Keratinocyte (primary cell): ENCODE results near the gene PCARE. TPM values are rescaled to one million over a fixed set of nuclear protein-coding genes. Genes with fewer than 3 reads are reported as not detected.

Source experiments
- DNase-seq: peaks from one replicate; pipeline ENCODE4 v3.0.0-alpha.2; 2011; ENCODE audit warnings: low read depth, missing footprints, low spot score
- FAIRE-seq: peaks from 2 replicates; lab custom pipeline; 2011; peaks lifted over from hg19 to GRCh38; lab: Jason Lieb, UNC
- H2AFZ ChIP-seq: 2 replicates; pipeline ENCODE4 v1.6.0; 2012; ENCODE audit warnings: low read length, control low read depth, inconsistent platforms; ENCODE audit not compliant: control insufficient read depth
- H3K27ac ChIP-seq: 2 replicates; pipeline ENCODE4 v1.5.1; 2011; ENCODE audit warnings: low read length; ENCODE audit not compliant: control insufficient read depth, insufficient read depth
- H3K27me3 ChIP-seq: 3 replicates; pipeline ENCODE4 v1.6.0; 2011; ENCODE audit warnings: low read length; ENCODE audit not compliant: control insufficient read depth, insufficient read depth; ENCODE audit errors: extremely low read depth
- H3K36me3 ChIP-seq, 2 experiments: 2 replicates in 1 of 2; 3 replicates in 1 of 2; pipeline ENCODE4 v1.5.1; 2011; ENCODE audit warnings: low read length in 2 of 2, mild to moderate bottlenecking in 1 of 2; ENCODE audit not compliant: control insufficient read depth in 2 of 2, insufficient read depth in 2 of 2; ENCODE audit errors: extremely low read depth in 1 of 2
- H3K4me1 ChIP-seq: 3 replicates; pipeline ENCODE4 v1.5.1; 2011; ENCODE audit warnings: low read length; ENCODE audit not compliant: control insufficient read depth, insufficient read depth; ENCODE audit errors: extremely low read depth
- H3K4me2 ChIP-seq: 3 replicates; pipeline ENCODE4 v1.6.0; 2011; ENCODE audit warnings: low read depth, low read length; ENCODE audit not compliant: control insufficient read depth, insufficient read depth; ENCODE audit errors: extremely low read depth
- H3K4me3 ChIP-seq, 3 experiments: fragments of 200-600 bp in 1 of 3; sonication (generic) in 1 of 3; 2 replicates in 2 of 3; 3 replicates in 1 of 3; pipeline ENCODE4 v1.5.1; 2011 to 2016; ENCODE audit warnings: low read length in 3 of 3, mild to moderate bottlenecking in 3 of 3, control low read depth in 2 of 3, inconsistent platforms in 1 of 3, low read depth in 1 of 3, mixed read lengths in 1 of 3, mixed run types in 1 of 3, moderate library complexity in 1 of 3; ENCODE audit not compliant: control insufficient read depth in 2 of 3, insufficient read depth in 2 of 3; ENCODE audit errors: extremely low read depth in 1 of 3
- H3K79me2 ChIP-seq: 2 replicates; pipeline ENCODE4 v1.6.0; 2012; ENCODE audit warnings: low read length; ENCODE audit not compliant: control insufficient read depth, insufficient read depth
- H3K9ac ChIP-seq: 3 replicates; pipeline ENCODE4 v1.6.0; 2011; ENCODE audit warnings: low read length; ENCODE audit not compliant: control insufficient read depth, insufficient read depth; ENCODE audit errors: extremely low read depth
- H3K9me1 ChIP-seq: 3 replicates; pipeline ENCODE4 v1.6.0; 2011; ENCODE audit warnings: low read length; ENCODE audit not compliant: control insufficient read depth, insufficient read depth; ENCODE audit errors: extremely low read depth
- H3K9me3 ChIP-seq: 2 replicates; pipeline ENCODE4 v1.5.1; 2012; ENCODE audit warnings: low read depth, low read length; ENCODE audit not compliant: control insufficient read depth
- H4K20me1 ChIP-seq: 3 replicates; pipeline ENCODE4 v1.6.0; 2011; ENCODE audit warnings: low read length; ENCODE audit not compliant: control insufficient read depth, insufficient read depth; ENCODE audit errors: extremely low read depth
- EZH2 ChIP-seq: IDR thresholded peaks from one replicate; pipeline ENCODE4 v1.6.1; 2012; ENCODE audit warnings: inconsistent platforms, mild to moderate bottlenecking, low read length, moderate library complexity
- dilution Hi-C: fragments of 300-500 bp; cut with MboI; formaldehyde crosslinking; loops from one replicate; pipeline ENCODE4 v1.7.0; 2020; ENCODE audit warnings: low sequenced_read_pairs; ENCODE audit not compliant: extremely low pct_ligation_motif_present
- polyA plus RNA-seq, 5 experiments: library from polyadenylated mRNA; depleted of rRNA in 3 of 5; stranded (reverse) in 3 of 5; stranded (forward) in 1 of 5; unstranded in 1 of 5; fragments of >200 nt; gene quantifications; 1 replicate in 1 of 5; 2 replicates in 3 of 5; 3 replicates in 1 of 5; pipeline versions ENCODE4 v1.2.1 to v1.2.3, GENCODE V29; 2011 to 2012; ENCODE audit warnings: missing spikeins in 2 of 5, low read depth in 1 of 5, low replicate concordance in 1 of 5
- TF ChIP-seq, protein P1 (sequence below), 3 experiments: IDR thresholded peaks in 1 of 3; conservative IDR thresholded peaks in 1 of 3; optimal IDR thresholded peaks in 1 of 3; 2 replicates in 2 of 3; 3 replicates in 1 of 3; pipeline versions ENCODE3 to v1.5.1; 2011; ENCODE audit warnings: low read length in 3 of 3, mild to moderate bottlenecking in 3 of 3, moderate library complexity in 2 of 3, control low read depth in 1 of 3, inconsistent platforms in 1 of 3; ENCODE audit not compliant: insufficient read depth in 2 of 3; ENCODE audit errors: extremely low read depth in 1 of 3

PCARE gene
- polyA plus RNA-seq, 1 donor (not counting 4 experiments of a cell fraction or from before 2014, with no cell fraction given), result not detected

DNA sequence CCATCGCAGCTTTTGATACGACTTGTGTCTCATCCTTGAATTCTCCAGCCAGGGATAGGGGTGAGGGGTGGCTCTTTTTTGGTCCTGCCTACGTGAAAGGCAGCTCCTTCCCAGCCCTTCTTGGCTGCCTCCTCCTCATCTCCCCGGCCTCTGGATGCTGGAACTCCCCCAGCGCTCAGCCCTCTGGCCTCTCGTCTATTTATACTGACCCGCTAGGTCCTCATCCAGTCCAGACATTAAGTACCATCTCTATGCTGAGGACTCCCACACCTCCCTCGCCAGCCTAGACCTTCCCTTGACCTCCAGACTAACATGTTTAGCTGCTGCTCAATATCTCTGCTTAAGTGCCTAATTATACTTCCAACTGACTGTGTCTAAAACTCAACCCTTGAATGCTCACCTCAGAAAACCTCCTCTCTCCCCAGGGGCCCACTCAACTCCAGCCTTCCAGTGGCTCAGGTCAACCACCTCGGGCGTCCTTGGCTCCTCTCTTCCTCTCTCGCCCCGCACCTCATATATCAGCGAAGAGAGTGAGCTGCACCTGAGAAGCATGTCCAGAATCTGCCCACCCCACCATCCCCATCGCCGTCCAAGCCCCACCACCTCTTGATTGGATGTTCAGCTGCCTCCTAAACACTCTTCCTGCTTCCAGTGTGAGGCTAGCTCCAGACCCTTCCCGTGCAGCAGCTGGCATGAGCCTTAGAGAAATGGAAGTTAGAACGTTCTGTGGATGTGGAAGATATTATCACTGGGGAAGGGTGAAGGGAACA is 58.4 kb downstream of the PCARE start:
- FAIRE-seq, result no peak
- no peaks in the 10 kb centered on the region for H3K9me1 ChIP-seq
- no peaks in the 10 kb centered on the region for H3K4me1 ChIP-seq
- H3K36me3 ChIP-seq, result no peaks in the 10 kb centered on the region
- H3K4me2 ChIP-seq, result no peak overlapping the region
- H3K27ac ChIP-seq, result no peak overlapping the region
- no peaks in the 10 kb centered on the region for H3K9me3 ChIP-seq
- TF ChIP-seq, protein P1, sequence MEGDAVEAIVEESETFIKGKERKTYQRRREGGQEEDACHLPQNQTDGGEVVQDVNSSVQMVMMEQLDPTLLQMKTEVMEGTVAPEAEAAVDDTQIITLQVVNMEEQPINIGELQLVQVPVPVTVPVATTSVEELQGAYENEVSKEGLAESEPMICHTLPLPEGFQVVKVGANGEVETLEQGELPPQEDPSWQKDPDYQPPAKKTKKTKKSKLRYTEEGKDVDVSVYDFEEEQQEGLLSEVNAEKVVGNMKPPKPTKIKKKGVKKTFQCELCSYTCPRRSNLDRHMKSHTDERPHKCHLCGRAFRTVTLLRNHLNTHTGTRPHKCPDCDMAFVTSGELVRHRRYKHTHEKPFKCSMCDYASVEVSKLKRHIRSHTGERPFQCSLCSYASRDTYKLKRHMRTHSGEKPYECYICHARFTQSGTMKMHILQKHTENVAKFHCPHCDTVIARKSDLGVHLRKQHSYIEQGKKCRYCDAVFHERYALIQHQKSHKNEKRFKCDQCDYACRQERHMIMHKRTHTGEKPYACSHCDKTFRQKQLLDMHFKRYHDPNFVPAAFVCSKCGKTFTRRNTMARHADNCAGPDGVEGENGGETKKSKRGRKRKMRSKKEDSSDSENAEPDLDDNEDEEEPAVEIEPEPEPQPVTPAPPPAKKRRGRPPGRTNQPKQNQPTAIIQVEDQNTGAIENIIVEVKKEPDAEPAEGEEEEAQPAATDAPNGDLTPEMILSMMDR (optimal IDR thresholded peaks at IDR 0.05 in 1 of 3, IDR thresholded peaks at IDR 0.05 in 1 of 3, conservative IDR thresholded peaks at IDR 0.05 in 1 of 3; ENCODE audit: extremely low read depth in 1 of 3, insufficient read depth in 2 of 3, low read length in 3 of 3), result no peak
- TF ChIP-seq EZH2, result no peak
- DNase-seq, result no peak
- no peak overlapping the region for H3K9ac ChIP-seq
- H3K79me2 ChIP-seq, result no peaks in the 10 kb centered on the region
- no peak overlapping the region for H3K4me3 ChIP-seq
- H4K20me1 ChIP-seq, result no peaks in the 10 kb centered on the region
- peaks cover 17% of the 10 kb centered on the region for H3K27me3 ChIP-seq
- H2AFZ ChIP-seq, result no peak overlapping the region
- dilution Hi-C loops, result no loop called here

DNA sequence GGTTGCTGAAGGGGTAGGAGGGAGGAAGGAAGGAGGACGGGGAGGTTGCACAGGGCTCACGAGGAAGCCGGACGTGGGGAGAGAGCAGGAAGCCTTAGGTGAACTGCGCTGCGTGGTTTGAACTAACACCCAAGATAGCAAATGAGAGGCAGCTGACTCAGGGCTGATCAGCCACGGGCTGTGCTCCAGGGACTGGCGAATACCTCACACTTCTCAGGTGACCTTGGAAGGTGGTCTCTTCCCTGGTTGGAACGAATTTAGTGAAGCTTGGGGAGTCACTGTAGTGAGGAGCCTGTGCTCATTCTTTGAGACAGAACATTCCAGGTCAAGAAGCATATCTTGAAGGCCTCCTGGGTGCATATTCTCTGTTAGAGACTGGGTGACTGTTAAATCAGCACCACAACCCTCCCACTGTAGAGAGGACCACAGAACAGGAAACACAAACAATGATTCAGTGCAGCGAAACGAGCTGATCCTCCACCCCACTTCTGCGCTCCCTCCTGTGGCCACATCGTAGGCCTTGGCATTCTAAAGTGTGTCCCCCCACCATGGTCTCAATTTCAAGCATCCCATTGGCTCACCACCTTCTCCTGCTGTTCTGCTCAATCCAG is 59.4 kb downstream of the PCARE start:
- Histone ChIP-seq H3K27ac (no peak overlapping the region), H3K36me3 (no peaks in the 10 kb centered on the region), H4K20me1 (no peaks in the 10 kb centered on the region), H3K4me2 (no peak overlapping the region), H2AFZ (no peak overlapping the region), H3K9ac (no peak overlapping the region), H3K4me3 (no peak overlapping the region), H3K79me2 (no peaks in the 10 kb centered on the region), H3K9me3 (no peaks in the 10 kb centered on the region), H3K4me1 (no peaks in the 10 kb centered on the region), H3K9me1 (no peaks in the 10 kb centered on the region), H3K27me3 (peaks cover 18% of the 10 kb centered on the region)
- TF ChIP-seq, protein P1 (optimal IDR thresholded peaks at IDR 0.05 in 1 of 3, IDR thresholded peaks at IDR 0.05 in 1 of 3, conservative IDR thresholded peaks at IDR 0.05 in 1 of 3; ENCODE audit: extremely low read depth in 1 of 3, insufficient read depth in 2 of 3, low read length in 3 of 3), result no peak
- dilution Hi-C loops, result no loop called here
- FAIRE-seq (no peak), DNase-seq (no peak)
